HEK293T (cell line): ENCODE results near the gene SMURF1.

ENCODE experiments used
- CTCF ChIA-PET: fragments of 350-600 bp; formaldehyde crosslinking; extraction: SDS; loops from one replicate; lab custom pipeline; 2021; ENCODE audit warnings: antibody characterized with exemption, inconsistent platforms; lab: Yijun Ruan, JAX
- POLR2A ChIA-PET: fragments of 350-600 bp; formaldehyde crosslinking; extraction: SDS; loops from one replicate; lab custom pipeline; 2020; ENCODE audit warnings: antibody characterized with exemption, inconsistent platforms; lab: Yijun Ruan, JAX
- DNase-seq: peaks from one replicate; pipeline ENCODE4 v3.0.0; 2012; ENCODE audit warnings: mixed read lengths; ENCODE audit errors: extremely low spot score
- ARNT ChIP-seq: fragments of 450-650 bp; IDR thresholded peaks from 2 replicates; pipeline ENCODE4 v1.6.1; 2017; ENCODE audit warnings: mild to moderate bottlenecking
- BHLHE40 ChIP-seq: fragments of 450-650 bp; IDR thresholded peaks from 2 replicates; pipeline ENCODE4 v1.6.1; 2016; ENCODE audit warnings: mild to moderate bottlenecking, moderate library complexity, borderline replicate concordance
- CTBP1 ChIP-seq: fragments of 450-650 bp; IDR thresholded peaks from 2 replicates; pipeline ENCODE4 v1.6.1; 2016; ENCODE audit warnings: borderline replicate concordance
- ELF4 ChIP-seq: fragments of 450-650 bp; IDR thresholded peaks from 2 replicates; pipeline ENCODE4 v1.6.1; 2017; ENCODE audit warnings: antibody characterized with exemption
- FOXA1 ChIP-seq: fragments of 450-650 bp; IDR thresholded peaks from 2 replicates; pipeline ENCODE4 v1.6.1; 2016; ENCODE audit warnings: mild to moderate bottlenecking
- FOXK2 ChIP-seq: fragments of 450-650 bp; IDR thresholded peaks from 2 replicates; pipeline ENCODE4 v1.6.1; 2016; ENCODE audit warnings: mild to moderate bottlenecking
- FOXM1 ChIP-seq: fragments of 450-650 bp; IDR thresholded peaks from 2 replicates; pipeline ENCODE4 v1.6.1; 2017; ENCODE audit warnings: mild to moderate bottlenecking, borderline replicate concordance
- HDGF ChIP-seq: fragments of 450-650 bp; IDR thresholded peaks from 2 replicates; pipeline ENCODE4 v1.6.1; 2017; ENCODE audit warnings: antibody characterized with exemption, borderline replicate concordance
- L3MBTL2 ChIP-seq: fragments of 450-650 bp; conservative IDR thresholded peaks from 2 replicates; pipeline ENCODE4 v1.6.1; 2016; ENCODE audit warnings: mild to moderate bottlenecking
- LEF1 ChIP-seq: fragments of 450-650 bp; IDR thresholded peaks from 2 replicates; pipeline ENCODE4 v1.6.1; 2017; ENCODE audit warnings: mild to moderate bottlenecking, borderline replicate concordance
- NFRKB ChIP-seq: fragments of 450-650 bp; IDR thresholded peaks from 2 replicates; pipeline ENCODE4 v1.6.1; 2016; ENCODE audit warnings: mild to moderate bottlenecking, moderate library complexity
- SP1 ChIP-seq: fragments of 450-650 bp; IDR thresholded peaks from 2 replicates; pipeline ENCODE4 v1.6.1; 2017
- SUZ12 ChIP-seq: fragments of 450-650 bp; IDR thresholded peaks from 2 replicates; pipeline ENCODE4 v1.6.1; 2016; ENCODE audit warnings: mild to moderate bottlenecking
- TARDBP ChIP-seq: fragments of 450-650 bp; IDR thresholded peaks from 2 replicates; pipeline ENCODE4 v1.6.1; 2016
- ZNF384 ChIP-seq: fragments of 450-650 bp; IDR thresholded peaks from 2 replicates; pipeline ENCODE4 v1.6.1; 2016
- TF ChIP-seq, protein P1 (sequence below): fragments of 450-650 bp; IDR thresholded peaks from 2 replicates; pipeline ENCODE4 v1.6.1; 2016

The SMURF1 gene

GRCh38 chr7:99143853-99144672 is at the start of gene SMURF1:
SMURF1 (minus strand) TSS chr7:99144108; CDS start chr7:99143780, 328 bp downstream.
- DNase-seq = peak; percentile 79
- ChIA-PET POLR2A (interaction anchor here (0.7 to 1.5 kb wide), 8 partner anchors 17 to 167 kb away, joined by 3 to 4 read pairs (median 3); no protein-coding TSS in a partner anchor), CTCF (interaction anchor here (1.0 kb wide), 1 partner anchor 182 kb away, joined by 5 read pairs; the partner anchor contains the start of gene ARPC1A)
- TF ChIP-seq, protein P1, sequence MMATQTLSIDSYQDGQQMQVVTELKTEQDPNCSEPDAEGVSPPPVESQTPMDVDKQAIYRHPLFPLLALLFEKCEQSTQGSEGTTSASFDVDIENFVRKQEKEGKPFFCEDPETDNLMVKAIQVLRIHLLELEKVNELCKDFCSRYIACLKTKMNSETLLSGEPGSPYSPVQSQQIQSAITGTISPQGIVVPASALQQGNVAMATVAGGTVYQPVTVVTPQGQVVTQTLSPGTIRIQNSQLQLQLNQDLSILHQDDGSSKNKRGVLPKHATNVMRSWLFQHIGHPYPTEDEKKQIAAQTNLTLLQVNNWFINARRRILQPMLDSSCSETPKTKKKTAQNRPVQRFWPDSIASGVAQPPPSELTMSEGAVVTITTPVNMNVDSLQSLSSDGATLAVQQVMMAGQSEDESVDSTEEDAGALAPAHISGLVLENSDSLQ = no peak
- TF ChIP-seq FOXA1 (no peak), TARDBP (no peak), FOXK2 (no peak), LEF1 (no peak), ELF4 (no peak), HDGF (no peak), SP1 (no peak)

DNA sequence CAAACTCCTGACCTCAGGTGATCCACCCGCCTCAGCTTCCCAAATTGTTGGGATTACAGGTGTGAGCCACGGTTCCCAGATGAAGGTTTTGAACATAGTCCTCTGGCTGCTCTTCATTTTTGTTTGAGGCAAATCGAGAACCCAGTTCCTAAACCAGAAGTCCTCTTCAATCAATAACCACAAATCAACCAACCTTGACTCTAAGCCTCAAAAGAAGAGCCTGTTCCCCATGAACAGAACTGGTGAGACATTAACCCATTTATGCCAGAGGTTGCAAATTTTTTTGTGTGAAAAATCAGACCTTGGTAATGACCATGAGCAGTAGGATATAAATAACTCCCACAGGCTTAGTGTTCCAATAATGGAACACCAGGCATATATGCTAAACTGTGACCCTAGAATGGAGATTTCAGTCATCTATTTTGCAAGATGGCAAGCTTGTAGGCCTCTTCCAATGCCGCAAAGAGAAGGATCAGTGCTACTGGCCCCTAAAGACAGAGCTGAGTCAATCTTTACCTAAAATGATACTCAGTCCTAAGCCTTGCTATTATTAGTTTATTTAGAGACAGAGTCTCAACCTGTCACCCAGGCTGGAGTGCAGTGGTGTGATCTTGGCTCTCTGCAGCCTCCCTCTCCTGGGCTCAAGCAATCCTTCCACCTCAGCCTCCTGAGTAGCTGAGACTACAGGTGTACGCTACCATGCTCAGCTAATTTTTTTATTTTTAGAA is 48.1 kb upstream of the SMURF1 start:
- no peak for DNase-seq
- CTCF ChIA-PET = no interaction called here
- POLR2A ChIA-PET = no interaction called here
- TF ChIP-seq CTBP1 (no peak), L3MBTL2 (no peak), FOXK2 (no peak), NFRKB (no peak), HDGF (no peak), ZNF384 (no peak), SUZ12 (no peak), FOXA1 (no peak), FOXM1 (no peak), TARDBP (no peak), BHLHE40 (no peak), LEF1 (no peak), SP1 (no peak), ARNT (no peak), ELF4 (no peak)
- TF ChIP-seq, protein P1 = no peak

GRCh38 chr7:99190359-99191009 is 46.6 kb upstream of the SMURF1 start:
- TF ChIP-seq HDGF (no peak), BHLHE40 (no peak), SUZ12 (no peak), L3MBTL2 (no peak), LEF1 (no peak), FOXM1 (no peak), NFRKB (no peak), SP1 (no peak)
- ChIA-PET CTCF (interaction anchor here (0.6 kb wide), 1 partner anchor 11 kb away, joined by 3 read pairs; no protein-coding TSS in a partner anchor), POLR2A (no interaction called here)
- no peak for DNase-seq

- TF ChIP-seq BHLHE40 = no peak
- no peak for TF ChIP-seq FOXK2
- TF ChIP-seq FOXA1 = no peak
- TF ChIP-seq SUZ12 = no peak
- no peak for TF ChIP-seq ELF4
- no peak for TF ChIP-seq HDGF
- no peak for TF ChIP-seq FOXM1
- TF ChIP-seq ZNF384 = no peak
- no peak for TF ChIP-seq TARDBP
- TF ChIP-seq SP1 = no peak
- TF ChIP-seq CTBP1 = no peak
- no peak for TF ChIP-seq LEF1
- no peak for TF ChIP-seq L3MBTL2
- TF ChIP-seq NFRKB = no peak
- TF ChIP-seq, protein P1 = no peak
- no peak for TF ChIP-seq ARNT
- CTCF ChIA-PET = no interaction called here
- POLR2A ChIA-PET = no interaction called here
- no peak for DNase-seq
Measured at GRCh38 chr7:99189222-99189621, 45.3 kb upstream of the SMURF1 start.

DNA sequence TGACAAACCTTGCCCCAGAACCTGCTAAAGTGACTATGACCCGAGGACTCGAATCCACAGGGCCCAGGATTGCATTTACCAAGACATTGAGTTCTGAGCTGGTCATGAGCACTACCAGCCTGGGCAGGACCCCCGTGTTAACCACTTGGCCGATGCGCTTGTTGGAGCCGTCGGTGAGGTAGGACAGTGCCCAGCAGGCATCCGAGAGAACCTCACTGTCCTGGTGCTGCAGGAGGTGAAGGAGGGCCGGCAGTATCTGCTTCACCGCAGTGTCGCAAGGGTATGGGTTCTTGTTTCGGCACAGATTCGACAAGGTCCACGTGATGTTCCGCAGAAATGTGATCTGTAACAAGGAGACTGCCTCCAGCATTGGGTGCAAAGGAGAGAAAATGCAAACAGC is 44.3 kb upstream of the SMURF1 start:
- POLR2A ChIA-PET = no interaction called here
- no peak for DNase-seq
- CTCF ChIA-PET = no interaction called here
- TF ChIP-seq FOXA1 (no peak), FOXM1 (no peak), LEF1 (no peak), L3MBTL2 (no peak), ARNT (no peak), ZNF384 (no peak), HDGF (no peak), BHLHE40 (no peak), TARDBP (no peak), NFRKB (no peak), SUZ12 (no peak), CTBP1 (no peak), ELF4 (no peak), FOXK2 (no peak), SP1 (no peak)
- TF ChIP-seq, protein P1 = no peak
